Glutamatergic neuron (in vitro differentiated cells): ENCODE data around the gene KRTAP9-9. TPM values are rescaled to one million over a fixed set of nuclear protein-coding genes. Genes with fewer than 3 reads are reported as not detected.
"Not testable (repeated sequence)": the region's sequence is repeated elsewhere in the genome, so short reads cannot be mapped to it uniquely, and the experiment has no call there.

Experiments
- DNase-seq: peaks from one replicate; pipeline ENCODE4 v3.0.0; 2022
- H3K27ac Mint-ChIP-seq: one replicate; pipeline ENCODE4 v1.8.0; 2020; ENCODE audit warnings: mild to moderate bottlenecking, mixed read lengths, inconsistent platforms; ENCODE audit not compliant: unreplicated experiment
- H3K27me3 Mint-ChIP-seq: one replicate; pipeline ENCODE4 v1.8.0; 2020; ENCODE audit warnings: mild to moderate bottlenecking, moderate library complexity, mixed read lengths, inconsistent platforms; ENCODE audit not compliant: unreplicated experiment
- H3K36me3 Mint-ChIP-seq: one replicate; pipeline ENCODE4 v1.8.0; 2020; ENCODE audit warnings: mild to moderate bottlenecking, mixed read lengths, inconsistent platforms; ENCODE audit not compliant: unreplicated experiment
- H3K4me1 Mint-ChIP-seq: one replicate; pipeline ENCODE4 v1.8.0; 2020; ENCODE audit warnings: mild to moderate bottlenecking, low read depth, mixed read lengths, inconsistent platforms; ENCODE audit not compliant: unreplicated experiment
- H3K4me3 Mint-ChIP-seq: one replicate; pipeline ENCODE4 v1.8.0; 2020; ENCODE audit warnings: mild to moderate bottlenecking, mixed read lengths, inconsistent platforms; ENCODE audit not compliant: unreplicated experiment
- H3K9me3 Mint-ChIP-seq: one replicate; pipeline ENCODE4 v1.8.0; 2020; ENCODE audit warnings: mild to moderate bottlenecking, moderate library complexity, mixed read lengths, inconsistent platforms; ENCODE audit not compliant: unreplicated experiment
- CTCF ChIP-seq: fragments of 200-600 bp; sonication (generic); IDR thresholded peaks from one replicate; pipeline ENCODE4 v1.5.0; 2021; ENCODE audit not compliant: partially characterized antibody, unreplicated experiment
- long read RNA-seq: library from polyadenylated mRNA; unstranded; transcript quantifications from one replicate; pipeline ENCODE4 v2.0.0, GENCODE V29; 2020; ENCODE audit not compliant: unreplicated experiment
- total RNA-seq: library from RNA; stranded (reverse); fragmentation: NEBNext Ultra II Directional; extraction: Animal tissue kit (Norgen Biotek cat#: 25700); gene quantifications from one replicate; pipeline ENCODE4 v1.2.1, GENCODE V29; 2021; ENCODE audit not compliant: unreplicated experiment

The KRTAP9-9 gene
- total RNA-seq: not detected
- long read RNA-seq: 0 reads

- not testable (repeated sequence) for H3K27me3 Mint-ChIP-seq, H3K36me3 Mint-ChIP-seq, H3K9me3 Mint-ChIP-seq, H3K4me1 Mint-ChIP-seq
- H3K27ac Mint-ChIP-seq: peak within 1 kb of the TSS; percentile 73
- peak within 1 kb of the TSS; percentile 6 for H3K4me3 Mint-ChIP-seq
- DNase-seq: peak; percentile 33
Observed at GRCh38 chr17:41255381-41256290, at the start of gene KRTAP9-9. Gene KRTAP9-9 (plus strand): TSS chr17:41255384.

- Mint-ChIP-seq H3K4me3 (no peak overlapping the region), H3K4me1 (peaks cover 2% of the 10 kb centered on the region), H3K36me3 (no peaks in the 10 kb centered on the region), H3K27me3 (peaks cover 6% of the 10 kb centered on the region), H3K9me3 (peaks cover 3% of the 10 kb centered on the region), H3K27ac (no peak overlapping the region)
- DNase-seq: no peak
- no peak for TF ChIP-seq CTCF
Observed at GRCh38 chr17:41211845-41212466, 43.2 kb upstream of the KRTAP9-9 start.

GRCh38 chr17:41212524-41213169, 42.5 kb upstream of the KRTAP9-9 start:
- Mint-ChIP-seq H3K4me1 (peaks cover 2% of the 10 kb centered on the region), H3K27ac (peak overlapping the region; percentile 12), H3K36me3 (no peaks in the 10 kb centered on the region), H3K27me3 (peaks cover 6% of the 10 kb centered on the region), H3K9me3 (peaks cover 3% of the 10 kb centered on the region), H3K4me3 (no peak overlapping the region)
- no peak for TF ChIP-seq CTCF
- peak; percentile 17 for DNase-seq

GRCh38 chr17:41215681-41216080, 39.5 kb upstream of the KRTAP9-9 start:
- H3K27me3 Mint-ChIP-seq: peaks cover 6% of the 10 kb centered on the region
- DNase-seq: no peak
- H3K9me3 Mint-ChIP-seq: peaks cover 1% of the 10 kb centered on the region
- peaks cover 2% of the 10 kb centered on the region for H3K4me1 Mint-ChIP-seq
- no peak overlapping the region for H3K27ac Mint-ChIP-seq
- no peak for TF ChIP-seq CTCF
- no peaks in the 10 kb centered on the region for H3K36me3 Mint-ChIP-seq
- H3K4me3 Mint-ChIP-seq: no peak overlapping the region

- no peak for DNase-seq
- H3K9me3 Mint-ChIP-seq: no peaks in the 10 kb centered on the region
- H3K4me3 Mint-ChIP-seq: no peak overlapping the region
- no peaks in the 10 kb centered on the region for H3K4me1 Mint-ChIP-seq
- no peaks in the 10 kb centered on the region for H3K27me3 Mint-ChIP-seq
- TF ChIP-seq CTCF: no peak
- H3K27ac Mint-ChIP-seq: no peak overlapping the region
- no peaks in the 10 kb centered on the region for H3K36me3 Mint-ChIP-seq
Observed at GRCh38 chr17:41223821-41224220, 31.4 kb upstream of the KRTAP9-9 start.
